GM18907 (cell line): ENCODE data around the gene AASDHPPT.
A peak's percentile ranks its signal among the peaks of the same experiment; 100 is the strongest.
"Not testable (repeated sequence)": the region's sequence is repeated elsewhere in the genome, so short reads cannot be mapped to it uniquely, and the experiment has no call there.

Experiments used
- ATAC-seq: cut with Tn5 transposase; IDR thresholded peaks from one replicate; pipeline ENCODE4 v1.9.1; 2021; ENCODE audit warnings: mild to moderate bottlenecking, moderate library complexity; ENCODE audit not compliant: unreplicated experiment

Gene AASDHPPT, protein sequence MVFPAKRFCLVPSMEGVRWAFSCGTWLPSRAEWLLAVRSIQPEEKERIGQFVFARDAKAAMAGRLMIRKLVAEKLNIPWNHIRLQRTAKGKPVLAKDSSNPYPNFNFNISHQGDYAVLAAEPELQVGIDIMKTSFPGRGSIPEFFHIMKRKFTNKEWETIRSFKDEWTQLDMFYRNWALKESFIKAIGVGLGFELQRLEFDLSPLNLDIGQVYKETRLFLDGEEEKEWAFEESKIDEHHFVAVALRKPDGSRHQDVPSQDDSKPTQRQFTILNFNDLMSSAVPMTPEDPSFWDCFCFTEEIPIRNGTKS

DNA sequence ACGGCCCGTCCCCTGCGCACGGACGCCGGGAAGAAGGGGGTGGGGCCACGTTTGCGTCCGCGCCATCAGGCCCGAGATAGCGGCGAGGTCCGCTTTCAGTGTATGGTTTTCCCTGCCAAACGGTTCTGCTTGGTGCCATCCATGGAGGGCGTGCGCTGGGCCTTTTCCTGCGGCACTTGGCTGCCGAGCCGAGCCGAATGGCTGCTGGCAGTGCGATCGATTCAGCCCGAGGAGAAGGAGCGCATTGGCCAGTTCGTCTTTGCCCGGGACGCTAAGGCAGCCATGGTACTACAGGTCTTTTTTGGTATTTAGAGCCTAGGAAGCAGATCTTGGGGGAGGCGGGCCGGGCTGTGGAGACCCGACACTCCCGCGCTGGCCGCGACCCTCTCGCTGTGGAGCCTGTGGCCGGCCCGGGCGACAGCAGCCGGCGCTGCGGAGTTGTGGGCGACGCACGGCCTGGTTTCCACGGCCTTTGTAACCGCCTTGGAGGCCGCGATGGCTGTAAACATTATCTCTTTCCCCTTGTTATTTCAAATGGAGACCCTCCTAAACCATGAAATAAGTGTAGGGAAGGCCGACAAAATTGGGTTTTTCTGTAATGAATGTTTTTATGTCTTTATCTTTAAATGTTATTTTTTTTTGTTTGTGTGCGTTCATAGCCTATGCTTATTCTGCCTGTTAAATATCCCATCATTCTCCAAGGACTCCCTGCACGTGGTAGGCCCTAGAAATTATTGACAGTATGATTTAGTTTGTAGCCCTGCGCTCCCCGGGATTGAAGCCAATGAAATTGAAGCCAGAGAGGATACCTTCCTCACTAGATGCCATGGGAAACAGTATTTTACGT is at the start of gene AASDHPPT:
AASDHPPT (plus strand) TSS at position 54 of the 847 bp plus-strand sequence; CDS start at position 103, 49 bp downstream.
- peak; percentile 32 for ATAC-seq

DNA sequence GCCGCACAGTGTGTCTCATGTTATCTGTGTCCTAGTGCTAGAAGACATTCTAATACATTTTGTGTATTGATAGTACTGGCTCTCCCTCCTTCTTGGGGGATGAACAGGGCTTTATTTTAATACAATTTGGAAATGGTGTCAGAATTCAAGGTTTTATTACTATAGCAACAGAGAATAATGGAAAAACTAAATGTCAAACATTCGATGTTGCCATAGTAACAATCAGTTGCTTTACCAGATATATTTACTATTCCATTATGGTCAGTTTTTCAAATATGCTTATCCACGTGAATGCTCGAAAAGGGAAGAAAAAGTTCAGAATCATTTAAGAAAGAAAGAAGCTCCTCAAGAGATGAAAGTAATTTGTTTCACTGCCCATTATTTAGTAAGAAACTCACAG is 46.9 kb upstream of the AASDHPPT start:
- ATAC-seq: no peak

GRCh38 chr11:106031202-106031810 is 46.2 kb upstream of the AASDHPPT start:
- ATAC-seq: no peak

- no peak for ATAC-seq
Measured at GRCh38 chr11:106031936-106032335, 45.5 kb upstream of the AASDHPPT start.

DNA sequence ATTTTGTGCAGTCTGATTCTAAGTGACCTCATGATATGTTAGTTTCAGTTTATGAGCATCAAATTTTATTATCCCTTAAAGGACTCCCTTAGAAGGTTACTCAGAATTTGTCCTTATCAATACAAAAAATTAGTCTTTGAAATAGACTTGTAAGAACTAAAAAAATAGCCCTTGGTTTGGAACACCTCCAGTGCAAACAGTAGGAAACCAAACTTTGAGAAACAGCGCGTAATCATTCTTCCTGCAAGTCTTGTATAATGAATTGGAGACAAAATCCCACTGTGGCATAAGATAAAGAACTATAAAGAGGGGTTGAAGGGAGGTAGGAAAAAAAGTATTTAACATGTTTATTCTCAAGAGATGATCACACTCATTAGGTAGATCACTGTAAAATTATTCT is 44.6 kb upstream of the AASDHPPT start:
- no peak for ATAC-seq

- no peak for ATAC-seq
Measured at GRCh38 chr11:106043540-106043939, 33.9 kb upstream of the AASDHPPT start.

GRCh38 chr11:106047631-106048030 is 29.8 kb upstream of the AASDHPPT start:
- ATAC-seq: no peak

DNA sequence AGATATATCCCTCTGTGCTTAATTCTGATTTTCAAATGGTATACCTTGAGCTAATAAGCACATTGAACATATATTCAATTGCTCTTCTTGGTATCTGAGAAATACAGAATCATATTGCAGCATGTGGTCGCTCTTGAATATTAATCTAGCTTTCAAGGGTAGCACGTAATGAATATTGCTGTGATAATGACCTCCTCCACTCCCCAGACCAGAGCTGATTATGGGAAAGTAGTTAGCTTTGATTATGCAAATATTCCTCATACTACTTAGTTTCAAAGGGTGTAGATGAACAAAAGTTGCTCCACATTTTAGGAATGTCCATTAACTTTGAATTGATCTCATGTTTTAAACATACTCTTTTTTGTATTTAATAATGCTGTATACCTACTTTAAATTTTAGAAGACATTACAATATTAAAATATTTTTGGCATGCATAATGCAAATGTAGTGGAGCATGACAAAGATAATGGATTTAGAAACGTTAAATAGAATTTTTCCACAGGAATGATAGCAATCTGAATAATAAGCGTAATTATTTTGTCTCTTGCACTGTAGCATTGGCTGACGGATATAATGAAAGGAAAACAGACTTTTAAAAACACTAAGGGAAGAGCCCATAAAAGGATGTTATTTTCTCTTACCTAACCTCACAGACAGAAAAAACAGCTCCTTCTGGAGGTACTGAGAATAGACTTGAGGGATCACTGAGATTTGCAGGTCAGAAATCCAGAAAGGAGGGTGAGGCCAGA is 27.6 kb upstream of the AASDHPPT start:
- no peak for ATAC-seq

- no peak for ATAC-seq
Measured at GRCh38 chr11:106051103-106051502, 26.4 kb upstream of the AASDHPPT start.

- not testable (repeated sequence) for ATAC-seq
Measured at GRCh38 chr11:106058377-106058776, 19.1 kb upstream of the AASDHPPT start.

- ATAC-seq: no peak
Measured at GRCh38 chr11:106059617-106060016, 17.8 kb upstream of the AASDHPPT start.

GRCh38 chr11:106061249-106061784 is 16.1 kb upstream of the AASDHPPT start:
- ATAC-seq: peak; percentile 54

DNA sequence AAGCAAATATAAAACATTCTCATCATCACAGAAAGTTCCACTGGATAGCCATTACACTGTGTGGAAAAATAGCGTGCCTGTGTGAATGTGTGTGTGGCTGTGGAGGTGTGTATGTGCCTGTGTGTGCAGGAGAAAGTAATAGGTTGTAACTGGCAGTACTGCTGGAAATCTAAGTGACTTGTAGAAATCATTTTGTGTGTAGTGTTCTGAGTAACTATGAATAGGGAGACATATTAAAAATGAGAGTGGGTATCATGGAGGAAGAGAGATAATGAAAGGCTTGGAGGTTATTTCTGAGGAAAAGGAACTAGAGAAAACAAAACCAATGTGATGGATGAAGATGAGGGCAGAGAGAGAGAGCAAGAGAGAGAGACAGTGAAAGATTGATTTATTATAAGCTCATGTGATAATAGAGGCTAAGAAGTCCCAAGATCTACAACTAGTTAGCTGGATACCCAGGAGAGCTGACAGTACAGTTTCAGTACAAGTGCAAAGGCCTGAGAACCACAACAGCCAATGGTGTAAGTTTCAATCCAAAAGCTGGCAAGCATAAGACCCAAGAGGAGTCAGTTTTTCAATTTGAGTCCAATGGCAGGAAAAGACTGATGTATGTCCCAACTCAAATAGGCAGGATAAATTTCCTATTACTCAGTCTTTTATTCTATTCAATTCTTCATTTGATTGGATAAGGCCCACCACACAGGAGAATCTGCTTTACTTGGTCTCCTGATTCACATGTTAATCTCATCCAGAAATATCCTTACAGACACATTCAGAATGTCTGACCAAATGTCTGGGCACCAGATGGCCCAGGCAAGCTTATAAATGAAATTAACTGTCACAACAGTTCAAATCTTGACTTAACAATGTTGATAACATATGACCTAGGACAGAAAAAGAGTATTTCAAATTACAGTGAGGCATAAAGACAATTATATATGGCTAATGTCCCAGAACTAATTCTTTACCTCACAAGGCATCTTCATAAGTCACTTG is 15.2 kb upstream of the AASDHPPT start:
- peak; percentile 52 for ATAC-seq

- ATAC-seq: peak; percentile 65
Measured at GRCh38 chr11:106063009-106063408, 14.5 kb upstream of the AASDHPPT start.

GRCh38 chr11:106070606-106071005 is 6.9 kb upstream of the AASDHPPT start:
- ATAC-seq: no peak

GRCh38 chr11:106072804-106073203 is 4.7 kb upstream of the AASDHPPT start:
- no peak for ATAC-seq

- ATAC-seq: peak; percentile 0
Measured at GRCh38 chr11:106076171-106076918, 1.1 kb upstream of the AASDHPPT start.

DNA sequence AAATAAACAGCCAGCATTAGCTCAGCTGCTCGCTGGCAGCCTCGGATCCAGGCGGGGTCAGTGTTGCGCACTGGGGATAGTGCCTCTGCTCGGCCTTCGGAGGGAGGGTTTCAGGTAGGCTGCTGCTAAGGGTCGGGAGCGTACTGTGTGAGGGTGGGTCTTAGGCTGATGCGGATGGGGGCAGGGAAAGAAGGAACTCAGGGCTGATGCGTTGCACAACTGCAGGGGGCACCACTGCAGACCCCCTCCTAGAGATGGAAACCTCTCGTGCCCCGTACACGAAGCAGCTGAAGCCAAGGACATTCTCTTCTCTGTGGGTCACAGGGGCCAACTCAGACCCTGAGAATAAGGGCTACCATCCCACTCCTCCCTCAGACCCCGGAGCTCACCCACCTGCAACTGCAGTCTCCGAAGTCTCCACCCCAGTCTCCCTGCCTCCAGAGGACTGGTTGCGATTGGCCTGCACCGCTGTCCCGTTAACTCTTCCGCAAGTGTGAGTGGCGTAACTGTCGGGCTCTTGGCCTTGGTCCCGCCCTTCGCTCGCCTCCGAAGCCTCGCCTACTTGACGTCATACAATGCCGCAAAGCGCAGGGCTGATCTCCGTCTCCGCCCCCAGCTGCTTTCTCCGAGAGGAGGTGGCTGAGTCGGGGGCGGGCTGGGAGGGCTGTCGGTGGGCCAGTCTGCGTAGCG is 398 bp upstream of the AASDHPPT start, which contains the start of gene KBTBD3:
KBTBD3 (minus strand) TSS at position 429 of the 690 bp plus-strand sequence. CDS start 18,250 bp downstream, outside the sequence.
- ATAC-seq: peak; percentile 98
